Fibroblast of lung (primary cell): ENCODE measurements around the gene DPEP2. TPM values are rescaled to one million over a fixed set of nuclear protein-coding genes. Genes with fewer than 3 reads are reported as not detected.

Experiments
- DNase-seq, 2 donors: peaks; one replicate each; pipeline versions ENCODE4 v3.0.0 to v3.0.0-alpha.2; 2010; ENCODE audit warnings: low read depth in 2 of 2
- H2AFZ ChIP-seq: 2 replicates; pipeline ENCODE4 v1.5.1; 2012; ENCODE audit warnings: low read length, control low read depth, inconsistent platforms
- H3K27ac ChIP-seq: 2 replicates; pipeline ENCODE4 v1.5.1; 2011; ENCODE audit warnings: low read length, control low read depth; ENCODE audit not compliant: insufficient read depth
- H3K27me3 ChIP-seq: 2 replicates; pipeline ENCODE4 v1.5.1; 2011; ENCODE audit warnings: mild to moderate bottlenecking, low read length; ENCODE audit not compliant: control insufficient read depth, insufficient read depth
- H3K36me3 ChIP-seq: 2 replicates; pipeline ENCODE4 v1.5.1; 2011; ENCODE audit warnings: low read length; ENCODE audit not compliant: control insufficient read depth, insufficient read depth
- H3K4me1 ChIP-seq: 2 replicates; pipeline ENCODE4 v1.5.1; 2011; ENCODE audit warnings: low read length; ENCODE audit not compliant: control insufficient read depth, insufficient read depth; ENCODE audit errors: extremely low read depth
- H3K4me2 ChIP-seq: 2 replicates; pipeline ENCODE4 v1.5.1; 2011; ENCODE audit warnings: low read length, control low read depth; ENCODE audit not compliant: insufficient read depth; ENCODE audit errors: extremely low read depth
- H3K4me3 ChIP-seq, 4 experiments: fragments of 200-600 bp in 1 of 4; sonication (generic) in 1 of 4; replicated peaks in 1 of 4; 2 replicates each; pipeline ENCODE4 v1.5.1; 2011 to 2016; ENCODE audit warnings: low read length in 4 of 4, low read depth in 3 of 4, mild to moderate bottlenecking in 3 of 4, control low read depth in 2 of 4, inconsistent platforms in 1 of 4, mixed read lengths in 1 of 4; ENCODE audit not compliant: insufficient read depth in 1 of 4; ENCODE audit errors: control extremely low read depth in 1 of 4
- H3K79me2 ChIP-seq: 2 replicates; pipeline ENCODE4 v1.5.1; 2012; ENCODE audit warnings: mild to moderate bottlenecking, low read length, inconsistent platforms; ENCODE audit not compliant: control insufficient read depth, insufficient read depth
- H3K9ac ChIP-seq: 2 replicates; pipeline ENCODE4 v1.5.1; 2011; ENCODE audit warnings: mild to moderate bottlenecking, low read length, control low read depth; ENCODE audit not compliant: insufficient read depth
- H3K9me3 ChIP-seq: 2 replicates; pipeline ENCODE4 v1.5.1; 2012; ENCODE audit warnings: low read depth, low read length; ENCODE audit not compliant: control insufficient read depth, insufficient read depth
- H4K20me1 ChIP-seq: 2 replicates; pipeline ENCODE4 v1.5.1; 2011; ENCODE audit warnings: low read length; ENCODE audit not compliant: control insufficient read depth, insufficient read depth; ENCODE audit errors: extremely low read depth
- CTCF ChIP-seq, 2 donors: IDR thresholded peaks in 1 of 2; conservative IDR thresholded peaks in 1 of 2; 1 replicate in 1 of 2; 2 replicates in 1 of 2; pipeline ENCODE4 v1.5.1; 2011 to 2012; ENCODE audit warnings: low read length in 2 of 2, control low read depth in 1 of 2, inconsistent platforms in 1 of 2, low read depth in 1 of 2, mild to moderate bottlenecking in 1 of 2
- EZH2 ChIP-seq: IDR thresholded peaks from 2 replicates; pipeline ENCODE4 v1.5.1; 2012; ENCODE audit warnings: low read length, control low read depth, mild to moderate bottlenecking; ENCODE audit errors: missing control alignments
- polyA plus RNA-seq, 2 donors: library from polyadenylated mRNA; depleted of rRNA in 1 of 2; stranded (reverse) in 1 of 2; unstranded in 1 of 2; fragments of >200 nt; gene quantifications; 2 replicates each; pipeline ENCODE4 v1.2.1, GENCODE V29; 2011 to 2012; ENCODE audit warnings: missing spikeins in 1 of 2
- total RNA-seq: library from RNA; depleted of rRNA; stranded (reverse); fragments of >200 nt; gene quantifications from 2 replicates; pipeline ENCODE4 v1.2.1, GENCODE V29; 2014

Gene DPEP2
- total and polyA plus RNA-seq, 2 donors (not counting 1 experiment from before 2014, with no cell fraction given): not detected

GRCh38 chr16:67967183-67967957, 31.9 kb downstream of the DPEP2 start:
- peak overlapping the region; percentile 91 for H3K4me2 ChIP-seq
- H3K4me3 ChIP-seq: peak overlapping the region; percentile 44 to 99 (median 84)
- peaks cover 58% of the 10 kb centered on the region for H3K79me2 ChIP-seq
- H3K27ac ChIP-seq: peak overlapping the region; percentile 85
- H3K9ac ChIP-seq: peak overlapping the region; percentile 92
- H4K20me1 ChIP-seq: no peaks in the 10 kb centered on the region
- no peaks in the 10 kb centered on the region for H3K9me3 ChIP-seq
- TF ChIP-seq EZH2: no peak
- no peak for TF ChIP-seq CTCF (conservative IDR thresholded peaks at IDR 0.05 in 1 of 2, IDR thresholded peaks at IDR 0.05 in 1 of 2; ENCODE audit: low read depth in 1 of 2, low read length in 2 of 2)
- DNase-seq: no peak
- H2AFZ ChIP-seq: no peak overlapping the region
- no peaks in the 10 kb centered on the region for H3K27me3 ChIP-seq
- H3K36me3 ChIP-seq: peaks cover 6% of the 10 kb centered on the region
- H3K4me1 ChIP-seq: peaks cover 25% of the 10 kb centered on the region

- no peaks in the 10 kb centered on the region for H4K20me1 ChIP-seq
- H3K4me3 ChIP-seq: peak overlapping the region; percentile 44 to 99 (median 84)
- peak; percentile 28 to 57 for DNase-seq
Observed at GRCh38 chr16:67966549-67967182, 32.6 kb downstream of the DPEP2 start.

More at GRCh38 chr16:67966549-67967182, 32.6 kb downstream of the DPEP2 start:
- H3K27me3 ChIP-seq: no peaks in the 10 kb centered on the region
- no peak overlapping the region for H2AFZ ChIP-seq
- H3K27ac ChIP-seq: peak overlapping the region; percentile 85
- peak overlapping the region; percentile 91 for H3K4me2 ChIP-seq
- H3K9ac ChIP-seq: peak overlapping the region; percentile 92
- H3K36me3 ChIP-seq: peaks cover 11% of the 10 kb centered on the region
- H3K4me1 ChIP-seq: peaks cover 25% of the 10 kb centered on the region
- TF ChIP-seq EZH2 (no peak), CTCF (conservative IDR thresholded peaks at IDR 0.05 in 1 of 2, IDR thresholded peaks at IDR 0.05 in 1 of 2; ENCODE audit: low read depth in 1 of 2, low read length in 2 of 2) (no peak)
- H3K9me3 ChIP-seq: no peaks in the 10 kb centered on the region
- peaks cover 65% of the 10 kb centered on the region for H3K79me2 ChIP-seq
